RPMI7951 (cell line): Measurements from ENCODE around the gene PPP1R7. TPM values are rescaled to one million over a fixed set of nuclear protein-coding genes. Genes with fewer than 3 reads are reported as not detected.
"Not testable (repeated sequence)": the region's sequence is repeated elsewhere in the genome, so short reads cannot be mapped to it uniquely, and the experiment has no call there.

ENCODE experiments used
- DNase-seq: peaks from one replicate; pipeline ENCODE4 v3.0.0-alpha.2; 2012; ENCODE audit warnings: low read depth
- total RNA-seq: library from RNA; depleted of rRNA; stranded (reverse); fragments of >200 nt; shearing (Covaris generic); gene quantifications from 2 replicates; pipeline ENCODE4 v1.2.3, GENCODE V29; 2014

PPP1R7 gene
- total RNA-seq, 1 experiment from 2014 or later: 101 TPM

- no peak for DNase-seq
These were observed 43.0 kb downstream of the PPP1R7 start for GRCh38 chr2:241193271-241193670.

- no peak for DNase-seq
These were observed 44.5 kb downstream of the PPP1R7 start for GRCh38 chr2:241194811-241195210.

DNA sequence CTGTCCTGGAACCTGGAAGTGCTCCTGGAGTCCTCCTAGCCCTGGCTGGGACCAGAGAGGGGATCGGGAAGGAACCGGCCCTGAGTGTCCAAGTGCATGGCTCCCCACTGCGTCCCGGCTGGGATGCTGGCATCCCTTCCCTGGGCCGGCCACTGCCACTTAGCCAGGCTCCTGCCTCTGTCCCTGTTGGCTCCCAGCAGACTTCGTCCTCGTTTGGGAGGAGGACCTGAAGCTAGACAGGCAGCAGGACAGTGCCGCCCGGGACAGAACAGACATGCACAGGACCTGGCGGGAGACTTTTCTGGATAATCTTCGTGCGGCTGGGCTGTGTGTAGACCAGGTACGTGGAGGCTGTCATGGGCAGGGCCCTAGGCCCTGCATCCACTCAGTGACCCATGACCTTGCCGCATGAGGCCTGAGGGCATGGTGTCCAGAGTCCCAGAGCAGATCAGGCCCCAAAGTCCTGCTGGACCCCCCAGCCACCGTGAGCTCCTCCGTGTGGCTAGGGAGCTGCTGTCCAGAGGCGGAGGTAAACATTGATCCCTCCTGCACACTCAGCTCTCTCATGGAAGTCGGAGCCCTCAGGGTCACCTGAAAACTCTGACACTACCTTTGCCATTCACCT is 45.4 kb downstream of the PPP1R7 start:
- no peak for DNase-seq

GRCh38 chr2:241197246-241197645 is 47.0 kb downstream of the PPP1R7 start:
- DNase-seq: not testable (repeated sequence)

GRCh38 chr2:241197947-241198346 is 47.7 kb downstream of the PPP1R7 start:
- no peak for DNase-seq

- DNase-seq: no peak
These were observed 48.4 kb downstream of the PPP1R7 start for GRCh38 chr2:241198381-241199279.

DNA sequence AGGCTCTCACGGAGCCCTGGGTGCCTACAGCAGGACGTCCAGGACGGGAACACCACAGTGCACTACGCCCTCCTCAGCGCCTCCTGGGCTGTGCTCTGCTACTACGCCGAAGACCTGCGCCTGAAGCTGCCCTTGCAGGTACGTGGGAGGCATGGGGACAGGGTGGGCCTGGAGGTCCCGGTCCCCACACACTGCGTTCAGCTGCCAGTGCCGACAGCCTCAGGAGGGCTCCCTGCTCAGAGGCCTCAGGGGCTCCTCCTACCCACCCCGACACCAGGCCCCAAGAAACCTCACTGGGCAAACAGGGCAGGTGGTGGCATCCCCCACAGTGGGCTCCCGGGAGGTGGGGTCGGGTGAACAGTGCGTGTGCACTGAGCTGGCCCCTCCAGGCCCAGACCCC is 49.0 kb downstream of the PPP1R7 start:
- DNase-seq: no peak

GRCh38 chr2:241199897-241200821 is 49.9 kb downstream of the PPP1R7 start:
- no peak for DNase-seq

DNA sequence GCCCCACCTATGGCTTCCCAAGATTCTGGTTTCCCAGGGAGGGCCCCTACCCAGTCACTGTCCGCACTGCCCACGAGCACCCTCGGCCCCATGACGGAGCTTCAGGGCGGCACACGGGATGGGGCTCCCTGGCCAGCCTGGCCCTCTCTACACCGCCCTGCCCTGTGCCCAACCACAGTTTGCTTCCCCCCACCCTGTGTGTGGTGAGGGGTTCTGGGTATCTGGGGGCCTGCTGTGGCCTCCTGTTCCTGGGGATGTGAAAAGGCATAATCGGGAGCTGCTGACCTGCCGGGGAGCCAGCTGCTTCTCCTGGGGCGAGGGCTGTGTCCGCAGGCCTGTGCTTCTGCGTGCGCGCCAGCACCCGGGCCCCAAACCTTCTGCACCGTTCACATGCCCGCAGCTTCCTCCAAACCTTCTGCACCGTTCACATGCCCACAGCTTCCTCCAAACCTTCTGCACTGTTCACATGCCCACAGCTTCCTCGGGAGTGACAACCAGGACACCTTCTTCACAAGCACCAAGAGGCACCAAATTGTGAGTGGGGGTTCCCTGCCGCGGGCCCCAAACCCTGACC is 50.6 kb downstream of the PPP1R7 start:
- no peak for DNase-seq

- DNase-seq: no peak
These were observed 51.4 kb downstream of the PPP1R7 start for GRCh38 chr2:241201445-241202267.

DNA sequence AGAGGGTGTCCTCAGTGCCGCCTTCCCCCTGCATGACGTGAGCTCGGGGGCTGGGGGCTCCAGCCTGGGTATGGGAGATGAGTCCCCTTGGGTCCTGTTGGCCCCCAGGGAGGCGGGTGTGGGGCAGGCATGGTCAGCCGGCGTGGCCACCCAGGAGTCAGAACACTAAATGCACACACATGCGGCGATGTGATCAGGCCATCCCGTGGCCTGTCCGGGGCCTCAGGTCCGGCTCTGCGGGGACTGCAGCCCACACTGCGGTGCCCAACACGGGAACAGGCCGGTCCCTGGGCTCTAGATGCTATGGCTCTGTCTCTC is 52.0 kb downstream of the PPP1R7 start:
- no peak for DNase-seq

DNA sequence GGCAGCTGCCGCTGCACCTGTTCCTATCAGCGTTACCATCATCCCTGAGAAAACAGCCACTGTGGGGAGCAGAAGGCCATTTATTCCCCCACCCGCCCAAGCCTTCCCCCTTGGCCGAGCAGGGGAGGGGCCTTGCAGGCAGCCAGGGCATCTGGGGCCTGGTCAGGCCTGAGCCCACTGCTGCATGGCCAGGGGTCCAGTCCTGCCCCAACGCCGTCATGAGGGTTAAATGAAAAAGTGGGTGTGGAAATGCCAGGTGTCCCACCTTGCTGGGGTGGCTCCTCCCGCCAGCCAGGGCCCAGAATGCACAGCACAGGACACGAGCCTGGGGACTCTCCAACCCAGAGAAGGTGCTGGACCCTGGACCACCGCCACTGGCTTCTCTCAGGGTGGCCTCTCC is 52.4 kb downstream of the PPP1R7 start:
- no peak for DNase-seq

- no peak for DNase-seq
These were observed 53.1 kb downstream of the PPP1R7 start for GRCh38 chr2:241203218-241204009.

DNA sequence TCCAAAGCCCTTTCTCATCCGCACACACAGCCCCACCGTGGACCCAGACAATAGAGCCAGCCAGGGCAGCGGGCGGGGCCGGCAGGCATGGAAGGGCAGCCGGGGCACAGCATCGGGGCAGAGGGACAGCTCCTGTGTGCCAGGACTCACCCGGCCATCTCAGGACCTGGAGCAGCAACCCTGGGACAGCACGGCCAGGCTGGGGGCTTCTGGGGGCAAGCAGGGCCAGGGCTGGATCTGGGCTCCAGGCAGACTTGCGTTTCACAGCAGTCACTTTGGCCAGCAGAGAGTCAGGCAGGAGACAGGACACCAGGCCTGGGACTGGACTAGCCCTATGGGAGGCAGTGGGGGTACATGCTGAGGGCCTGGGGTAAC is 53.7 kb downstream of the PPP1R7 start:
- no peak for DNase-seq

- DNase-seq: no peak
These were observed 54.2 kb downstream of the PPP1R7 start for GRCh38 chr2:241204490-241204889.

DNA sequence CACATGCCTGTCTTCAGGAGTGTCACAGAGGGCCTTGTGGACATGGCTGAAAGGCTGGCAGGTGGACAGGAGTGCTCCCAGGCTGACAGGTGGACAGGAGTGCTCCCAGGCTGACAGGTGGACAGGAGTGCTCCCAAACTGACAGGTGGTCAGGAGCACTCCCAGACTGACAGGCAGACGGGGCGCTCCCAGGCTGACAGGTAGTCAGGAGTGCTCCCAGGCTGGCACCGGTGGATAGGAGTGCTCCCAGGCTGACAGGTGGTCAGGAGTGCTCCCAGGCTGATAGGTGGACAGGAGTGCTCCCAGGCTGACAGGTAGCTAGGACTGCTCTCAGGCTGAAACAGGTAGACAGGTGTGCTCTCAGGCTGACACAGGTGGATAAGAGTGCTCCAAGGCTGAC is 54.8 kb downstream of the PPP1R7 start:
- DNase-seq: no peak

DNA sequence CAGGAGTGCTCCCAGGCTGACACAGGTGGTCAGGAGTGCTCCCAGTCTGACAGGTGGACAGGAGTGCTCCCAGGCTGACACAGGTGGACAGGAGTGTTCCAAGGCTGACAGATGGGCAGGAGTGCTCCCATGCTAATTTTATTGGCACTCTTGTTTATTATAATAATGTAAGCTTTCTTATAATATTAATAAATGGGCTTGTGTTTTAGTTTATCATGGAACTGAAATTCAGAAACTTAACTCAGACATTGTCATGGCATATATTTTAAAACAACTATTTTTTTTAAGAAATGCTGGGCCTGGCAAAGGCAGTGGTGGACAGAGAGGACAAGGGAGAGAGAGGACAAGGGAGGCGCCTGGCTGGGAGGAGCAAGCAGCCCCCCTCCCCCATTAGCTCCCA is 56.9 kb downstream of the PPP1R7 start:
- DNase-seq: no peak

DNA sequence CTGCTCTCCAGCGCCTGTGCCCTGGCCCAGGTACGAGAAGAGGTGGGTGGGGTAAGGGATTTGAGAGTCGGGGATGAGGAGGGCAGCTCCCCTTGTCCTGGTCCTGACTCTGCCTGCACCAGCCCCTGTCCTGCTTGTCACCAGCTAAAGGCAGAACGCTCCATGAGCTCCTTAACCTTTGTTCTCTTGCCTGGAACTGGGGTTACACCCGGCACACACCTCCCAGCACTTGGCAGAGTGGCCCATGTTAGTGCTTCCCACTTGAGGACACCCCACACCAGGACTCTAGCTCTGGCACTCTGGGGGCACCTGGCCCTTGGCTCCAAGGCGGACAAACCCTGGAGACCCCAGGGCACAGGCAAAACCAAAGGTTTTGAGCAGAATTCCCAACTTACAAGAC is 57.4 kb downstream of the PPP1R7 start:
- no peak for DNase-seq

GRCh38 chr2:241208058-241208457 is 57.8 kb downstream of the PPP1R7 start:
- DNase-seq: no peak

DNA sequence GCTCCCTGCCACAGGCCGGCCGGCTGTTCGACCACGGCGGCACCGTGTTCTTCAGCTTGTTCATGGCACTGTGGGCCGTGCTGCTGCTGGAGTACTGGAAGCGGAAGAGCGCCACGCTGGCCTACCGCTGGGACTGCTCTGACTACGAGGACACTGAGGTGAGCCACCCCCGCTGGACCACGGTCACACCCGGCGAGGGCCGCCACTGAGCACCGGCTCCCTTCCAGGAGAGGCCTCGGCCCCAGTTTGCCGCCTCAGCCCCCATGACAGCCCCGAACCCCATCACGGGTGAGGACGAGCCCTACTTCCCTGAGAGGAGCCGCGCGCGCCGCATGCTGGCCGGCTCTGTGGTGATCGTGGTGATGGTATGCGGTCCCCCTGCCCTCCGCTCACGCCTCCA is 59.0 kb downstream of the PPP1R7 start:
- DNase-seq: no peak
